HG02970 (cell line): ENCODE data around the gene TUBG2.

Experiments
- ATAC-seq: cut with Tn5 transposase; IDR thresholded peaks from one replicate; pipeline ENCODE4 v1.9.1; 2021; ENCODE audit warnings: mild to moderate bottlenecking, moderate library complexity, moderate number of reproducible peaks; ENCODE audit not compliant: unreplicated experiment, low FRiP score

TUBG2 gene

GRCh38 chr17:42692489-42692888 is 33.4 kb downstream of the TUBG2 start:
- ATAC-seq, result no peak

DNA sequence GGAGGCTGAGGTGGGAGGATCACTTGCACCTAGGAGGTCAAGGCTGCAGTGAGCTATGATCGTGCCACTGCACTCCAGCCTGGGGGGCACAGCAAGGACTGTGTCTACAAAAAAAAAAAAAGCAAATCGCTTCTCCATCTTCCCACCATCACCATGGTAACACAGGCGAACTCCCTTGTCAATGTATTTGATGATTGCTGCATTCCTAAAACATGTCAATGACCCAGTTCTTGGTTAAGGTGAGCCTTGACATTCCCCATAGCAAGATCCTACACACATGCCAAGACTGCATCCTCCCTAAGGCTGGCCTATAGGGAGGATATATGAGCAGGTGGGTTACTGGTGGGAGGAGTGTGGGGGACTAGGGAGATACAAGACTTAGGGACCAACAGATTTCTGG is 35.4 kb downstream of the TUBG2 start:
- ATAC-seq, result no peak

DNA sequence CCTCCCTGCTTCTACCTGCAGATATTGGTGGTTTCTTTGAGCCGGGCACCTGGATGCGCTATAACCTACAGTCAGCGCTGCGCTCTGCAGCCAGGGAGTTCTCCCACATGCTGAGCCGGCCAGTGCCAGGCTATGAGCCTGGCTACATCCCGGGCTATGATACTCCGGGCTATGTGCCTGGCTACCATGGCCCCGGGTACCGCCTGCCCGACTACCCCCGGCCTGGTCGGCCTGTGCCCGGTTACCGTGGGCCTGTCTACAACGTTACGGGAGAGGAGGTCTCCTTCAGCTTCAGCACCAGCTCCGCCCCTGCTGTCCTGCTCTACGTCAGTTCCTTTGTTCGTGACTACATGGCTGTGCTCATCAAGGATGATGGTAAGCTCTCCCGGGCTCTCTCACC is 36.4 kb downstream of the TUBG2 start:
- ATAC-seq, result no peak

DNA sequence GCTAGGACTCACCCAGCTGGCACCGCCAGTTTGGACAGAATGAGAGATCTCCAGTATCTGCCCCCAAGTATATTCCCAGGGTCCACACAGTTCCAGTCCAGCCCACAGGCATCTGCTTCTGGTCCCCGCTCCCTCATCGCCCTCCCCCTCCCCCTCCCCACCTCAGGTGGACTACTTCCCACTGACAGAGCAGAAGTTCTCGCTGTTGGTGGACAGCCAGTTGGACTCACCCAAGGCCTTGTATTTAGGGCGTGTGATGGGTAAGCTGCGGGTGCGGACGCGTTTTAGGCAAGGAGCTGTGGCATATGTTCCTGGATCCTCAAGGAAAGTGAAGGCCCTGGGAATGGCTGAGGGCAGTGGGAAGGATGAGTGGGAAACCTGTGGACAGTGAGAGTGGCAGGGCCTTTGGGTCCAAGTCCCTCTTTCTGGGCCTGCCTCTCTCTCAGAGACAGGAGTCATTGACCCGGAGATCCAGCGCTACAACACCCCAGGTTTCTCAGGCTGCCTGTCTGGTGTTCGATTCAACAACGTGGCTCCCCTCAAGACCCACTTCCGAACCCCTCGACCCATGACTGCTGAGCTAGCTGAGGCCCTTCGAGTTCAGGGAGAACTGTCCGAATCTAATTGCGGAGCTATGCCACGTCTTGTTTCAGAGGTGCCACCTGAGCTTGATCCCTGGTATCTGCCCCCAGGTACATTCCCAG is 38.2 kb downstream of the TUBG2 start:
- no peak for ATAC-seq

GRCh38 chr17:42698736-42699414 is 39.8 kb downstream of the TUBG2 start:
- no peak for ATAC-seq

DNA sequence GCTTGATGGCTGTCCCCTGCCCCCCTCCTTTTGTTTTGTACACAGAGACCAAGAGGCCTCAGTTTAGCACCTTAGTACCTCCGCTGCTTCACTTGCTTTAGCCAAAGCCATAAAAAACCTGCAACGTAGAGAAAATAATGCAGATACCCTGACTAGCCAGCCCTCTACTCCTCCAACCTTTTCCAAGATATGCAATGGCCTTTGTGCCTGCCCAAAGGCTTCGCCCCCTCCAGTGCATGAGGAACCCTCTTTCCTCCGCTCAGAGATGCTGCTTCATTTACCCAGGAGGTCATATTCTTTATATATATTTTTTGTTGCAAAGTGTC is 40.3 kb downstream of the TUBG2 start:
- no peak for ATAC-seq

DNA sequence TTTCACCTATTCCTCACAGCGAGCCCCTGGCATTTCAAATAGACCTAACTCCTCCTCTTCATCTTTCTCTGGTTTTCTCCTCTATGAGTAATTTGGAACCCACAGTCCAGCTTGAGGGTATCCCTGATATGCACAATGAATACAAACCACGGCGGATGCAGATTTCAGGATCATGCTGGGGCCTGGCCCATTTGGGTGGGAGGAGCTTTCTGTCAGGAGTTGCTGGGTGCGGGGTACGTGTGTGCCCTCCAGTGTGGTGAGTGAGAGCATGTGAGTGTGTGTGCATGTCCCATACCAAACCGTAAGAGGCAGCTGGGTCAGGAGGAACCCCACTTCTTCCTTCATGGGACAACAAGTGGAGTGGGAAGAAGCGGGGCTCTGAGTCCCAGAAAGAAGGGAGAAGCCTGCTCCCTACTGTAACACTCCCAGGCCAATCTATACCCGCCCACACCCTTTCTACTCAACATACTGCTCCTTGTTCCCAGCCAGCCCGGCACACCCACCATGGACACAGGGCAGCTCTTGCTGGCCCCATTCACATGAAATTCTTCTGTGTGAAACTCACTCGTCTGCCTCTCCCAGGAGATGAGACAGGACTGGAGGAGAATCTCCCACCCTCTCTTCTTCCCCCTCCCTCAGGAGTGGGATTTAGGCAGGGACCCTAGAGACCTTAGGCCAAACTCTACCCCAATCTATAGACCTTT is 41.7 kb downstream of the TUBG2 start:
- ATAC-seq, result no peak

- no peak for ATAC-seq
Measured at GRCh38 chr17:42702446-42702845, 43.4 kb downstream of the TUBG2 start.

DNA sequence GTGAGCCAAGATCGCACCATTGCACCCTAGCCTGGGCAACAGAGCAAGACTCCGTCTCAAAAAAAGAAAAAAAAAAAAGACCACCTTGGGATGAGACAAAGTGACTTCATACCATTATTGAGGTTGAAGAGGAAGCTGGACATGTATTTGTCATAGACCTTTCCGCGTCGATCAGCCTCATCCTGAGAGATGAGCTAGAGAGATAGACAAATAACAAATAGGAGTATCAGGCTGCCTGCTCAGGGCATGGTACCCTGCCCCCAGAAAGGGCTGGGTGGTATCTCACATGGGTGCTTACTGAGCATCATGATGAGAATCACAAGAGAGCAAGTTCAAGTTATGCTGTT is 45.4 kb downstream of the TUBG2 start:
- ATAC-seq, result no peak

DNA sequence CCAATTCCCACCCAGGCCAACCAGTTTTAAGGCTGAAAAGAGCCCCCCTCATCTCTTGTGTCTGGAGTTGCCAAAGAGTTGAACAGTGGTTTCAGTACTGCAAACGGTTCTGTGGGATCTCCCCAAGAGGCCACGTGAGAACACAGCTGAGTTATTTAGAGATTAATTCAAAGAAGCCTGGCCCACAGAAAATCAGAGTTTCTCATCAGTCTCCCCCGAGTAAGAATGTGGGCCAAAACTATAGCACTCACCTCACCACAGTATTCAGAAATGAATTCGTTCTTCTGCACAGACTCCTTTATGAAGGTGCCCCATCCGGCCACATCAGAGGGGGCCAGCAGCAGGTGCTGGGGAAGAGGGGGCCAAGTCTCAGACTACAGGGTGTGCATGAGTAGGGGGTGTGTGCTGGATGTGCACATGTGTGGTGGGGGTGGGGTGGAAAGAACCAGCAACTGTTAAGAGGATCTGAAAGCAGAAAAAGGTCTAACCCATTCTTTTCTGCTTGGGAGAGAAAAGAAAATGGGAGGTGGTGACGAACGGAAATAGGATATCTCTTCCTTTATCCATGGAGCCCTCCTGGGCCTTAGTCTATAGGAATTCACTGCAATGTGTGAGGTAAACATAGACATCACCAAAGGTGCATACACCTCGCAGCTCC is 45.9 kb downstream of the TUBG2 start:
- ATAC-seq, result peak; percentile 50

DNA sequence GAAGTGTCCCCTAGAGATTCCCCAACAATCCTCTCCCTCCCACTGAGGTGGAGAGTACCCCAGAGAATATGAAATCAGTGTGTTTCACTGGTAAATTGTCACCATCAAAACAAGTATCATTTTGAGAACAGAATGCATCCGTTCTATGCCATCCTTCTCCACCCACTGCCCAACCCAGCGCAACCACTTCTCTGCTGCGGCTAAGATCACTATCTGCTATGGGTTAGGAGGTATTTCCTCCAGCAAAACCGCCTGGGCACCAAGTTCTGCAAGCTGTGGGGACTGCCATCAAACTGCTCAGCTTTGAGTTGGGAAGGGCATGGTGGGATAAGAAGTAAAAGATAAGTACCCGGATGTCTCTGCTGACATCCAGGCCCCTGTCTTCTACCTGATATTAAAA is 47.6 kb downstream of the TUBG2 start:
- no peak for ATAC-seq

DNA sequence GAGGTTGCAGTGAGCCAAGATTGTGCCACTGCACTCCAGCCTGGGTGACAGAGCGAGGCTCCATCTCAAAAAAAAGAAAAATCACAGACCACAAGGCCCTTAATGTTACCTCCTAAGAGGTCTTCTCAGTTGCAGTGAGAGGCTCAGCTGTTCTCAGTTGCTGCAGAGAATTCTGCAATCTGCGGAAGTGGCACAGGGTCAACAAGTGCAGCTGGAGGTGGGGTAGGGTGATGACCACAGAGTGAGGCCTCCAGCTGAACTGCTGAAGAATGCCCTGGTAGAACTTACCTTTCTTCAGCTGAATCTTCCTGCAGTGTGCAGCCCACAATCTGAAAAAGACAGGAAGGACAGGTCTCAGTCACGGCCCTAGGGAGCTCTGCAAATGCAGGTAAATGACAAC is 49.5 kb downstream of the TUBG2 start:
- no peak for ATAC-seq

GRCh38 chr17:42709561-42709960 is 50.5 kb downstream of the TUBG2 start:
- ATAC-seq, result no peak
